Activated CD8-positive, alpha-beta memory T cell treated with anti-CD3 and anti-CD28 coated beads for 24 hours (primary cell): ENCODE results near the gene POLD4.

Source experiments
- DNase-seq: peaks from one replicate; pipeline ENCODE4 v3.0.0-alpha.2; 2020

POLD4 gene

GRCh38 chr11:67387518-67387917, 34.2 kb upstream of the POLD4 start:
- DNase-seq: no peak

- no peak for DNase-seq
Measured at GRCh38 chr11:67387069-67387468, 33.7 kb upstream of the POLD4 start.

GRCh38 chr11:67384851-67385366, 31.6 kb upstream of the POLD4 start:
- no peak for DNase-seq

GRCh38 chr11:67382276-67383136, 29.2 kb upstream of the POLD4 start:
- DNase-seq: peak; percentile 94

- no peak for DNase-seq
Measured at GRCh38 chr11:67381244-67381972, 28.1 kb upstream of the POLD4 start.

- no peak for DNase-seq
Measured at GRCh38 chr11:67379061-67380058, 26.0 kb upstream of the POLD4 start.

- no peak for DNase-seq
Measured at GRCh38 chr11:67378544-67378943, 25.2 kb upstream of the POLD4 start.

- DNase-seq: no peak
Measured at GRCh38 chr11:67376873-67377808, 23.8 kb upstream of the POLD4 start.

GRCh38 chr11:67376063-67376820, 22.9 kb upstream of the POLD4 start:
- no peak for DNase-seq

- DNase-seq: no peak
Measured at GRCh38 chr11:67375320-67376055, 22.1 kb upstream of the POLD4 start.

- no peak for DNase-seq
Measured at GRCh38 chr11:67374571-67375281, 21.4 kb upstream of the POLD4 start.

GRCh38 chr11:67373648-67374570, 20.6 kb upstream of the POLD4 start:
- DNase-seq: peak; percentile 76

- DNase-seq: no peak
Measured at GRCh38 chr11:67372993-67373647, 19.8 kb upstream of the POLD4 start, which contains the start of gene CLCF1. Gene CLCF1 (minus strand): TSS chr11:67373598. CDS start chr11:67373539, 59 bp downstream.

GRCh38 chr11:67372321-67372992, 19.1 kb upstream of the POLD4 start:
- no peak for DNase-seq

GRCh38 chr11:67371911-67372320, 18.6 kb upstream of the POLD4 start:
- no peak for DNase-seq

GRCh38 chr11:67371189-67371910, 18.0 kb upstream of the POLD4 start:
- DNase-seq: no peak
